HG02870 (cell line): ENCODE results near the gene KRT73.
"Not testable (repeated sequence)": the region's sequence is repeated elsewhere in the genome, so short reads cannot be mapped to it uniquely, and the experiment has no call there.

ENCODE experiments used
- ATAC-seq: cut with Tn5 transposase; IDR thresholded peaks from one replicate; pipeline ENCODE4 v1.9.1; 2021; ENCODE audit warnings: mild to moderate bottlenecking, moderate library complexity; ENCODE audit not compliant: unreplicated experiment

KRT73 gene

DNA sequence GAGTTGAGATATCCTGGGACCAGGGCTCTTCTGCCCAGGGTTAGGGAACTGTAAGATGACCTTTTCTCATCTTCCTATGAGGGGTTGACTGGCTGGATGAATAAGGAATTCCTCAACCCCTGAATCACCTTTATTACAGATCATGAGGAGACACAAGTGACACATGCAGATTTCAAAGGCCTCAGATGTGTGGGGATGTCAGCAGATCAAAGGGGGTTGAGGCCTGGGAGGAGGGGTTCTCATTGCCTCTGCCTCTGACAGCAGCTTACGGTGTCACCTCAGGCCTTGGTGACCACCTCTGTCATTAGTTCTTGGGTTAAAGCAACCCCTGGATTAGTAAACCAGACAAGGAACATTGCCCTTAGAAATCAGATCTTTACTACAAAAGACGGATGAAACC, 15.0 kb downstream of the KRT73 start:
- ATAC-seq = no peak

DNA sequence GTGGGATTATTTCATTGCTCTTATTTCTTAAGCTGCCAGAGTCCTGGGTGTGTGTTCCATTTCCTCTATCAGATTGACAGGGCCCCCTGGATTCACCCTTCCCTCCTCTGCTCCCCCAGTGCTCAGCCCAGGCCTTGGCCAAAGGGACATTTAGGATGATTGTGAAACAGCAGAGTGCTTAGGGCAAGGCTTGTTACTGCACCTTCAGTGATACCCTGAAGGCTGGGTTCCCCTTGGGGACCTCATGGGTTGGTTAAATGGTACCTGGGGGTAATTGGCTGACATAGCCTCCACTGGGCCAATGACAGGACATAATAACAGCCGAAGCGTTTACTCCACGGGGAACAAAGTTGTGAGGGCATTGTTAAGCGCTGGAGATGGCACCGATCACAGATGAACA, 15.8 kb downstream of the KRT73 start:
- no peak for ATAC-seq

DNA sequence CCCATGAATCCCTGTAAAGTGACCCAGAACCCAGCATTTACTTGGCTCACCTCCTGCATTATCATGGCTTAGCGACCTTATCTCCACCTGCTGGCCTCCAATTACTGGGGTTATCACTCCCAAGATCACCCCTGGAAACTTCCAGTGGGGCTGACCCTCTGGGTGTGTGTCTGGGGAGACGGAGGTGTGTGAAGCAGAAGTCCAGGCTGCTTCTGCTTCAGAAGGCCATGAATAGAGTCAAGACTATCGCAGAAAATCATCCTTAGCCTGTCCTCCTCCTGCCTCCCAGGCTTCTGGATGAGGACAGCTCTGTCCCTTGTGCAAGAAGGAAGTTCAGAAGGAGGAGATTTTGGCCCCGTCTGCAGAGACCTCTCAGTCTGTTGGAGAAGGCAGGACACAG, 16.7 kb downstream of the KRT73 start:
- no peak for ATAC-seq

DNA sequence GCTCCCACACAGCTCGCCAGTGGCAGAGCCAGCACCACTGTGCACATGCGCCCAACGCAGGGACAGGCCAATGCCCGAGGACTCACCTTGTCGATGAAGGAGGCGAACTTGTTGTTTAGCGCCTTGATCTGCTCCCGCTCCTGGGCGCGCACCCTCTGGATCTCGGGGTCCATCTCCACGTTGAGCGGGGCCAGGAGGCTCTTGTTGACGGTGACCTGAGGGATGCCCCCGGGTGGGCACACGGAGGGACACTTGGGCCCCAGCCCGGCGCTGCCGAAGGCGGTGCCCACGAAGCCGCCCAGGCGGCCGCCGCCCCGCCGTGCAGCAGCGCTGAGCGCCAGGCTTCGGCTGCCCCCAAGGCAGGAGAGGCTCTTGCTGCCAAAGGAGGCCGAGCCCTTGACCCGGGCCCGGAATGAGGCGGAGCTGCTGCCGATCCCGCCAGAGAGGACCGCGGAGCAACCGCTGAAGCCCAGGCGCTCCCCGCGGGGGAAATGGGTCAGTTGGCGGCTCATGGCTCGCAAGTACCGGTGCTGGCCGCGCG, 17.3 kb downstream of the KRT73 start, which contains the start of gene KRT72:
KRT72 (minus strand) TSS at position 523 of the 541 bp plus-strand sequence; CDS start at position 512, 11 bp downstream.
- no peak for ATAC-seq

DNA sequence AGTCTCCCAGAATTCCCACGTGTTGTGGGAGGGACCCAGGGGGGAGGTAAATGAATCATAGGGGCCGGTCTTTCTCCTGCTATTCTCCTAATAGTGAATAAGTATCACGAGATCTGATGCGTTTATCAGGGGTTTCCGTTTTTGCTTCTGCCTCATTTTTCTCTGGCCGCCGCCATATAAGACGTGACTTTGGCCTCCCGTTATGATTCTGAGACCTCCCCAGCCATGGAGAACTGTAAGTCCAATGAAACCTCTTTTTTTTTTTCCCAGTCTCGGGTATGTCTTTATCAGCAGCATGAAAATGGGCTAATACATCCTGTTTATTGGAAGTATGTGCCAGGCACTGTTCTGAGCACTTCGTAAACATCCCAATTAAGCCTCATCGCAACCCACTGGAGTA, 17.9 kb downstream of the KRT73 start:
- ATAC-seq = no peak

DNA sequence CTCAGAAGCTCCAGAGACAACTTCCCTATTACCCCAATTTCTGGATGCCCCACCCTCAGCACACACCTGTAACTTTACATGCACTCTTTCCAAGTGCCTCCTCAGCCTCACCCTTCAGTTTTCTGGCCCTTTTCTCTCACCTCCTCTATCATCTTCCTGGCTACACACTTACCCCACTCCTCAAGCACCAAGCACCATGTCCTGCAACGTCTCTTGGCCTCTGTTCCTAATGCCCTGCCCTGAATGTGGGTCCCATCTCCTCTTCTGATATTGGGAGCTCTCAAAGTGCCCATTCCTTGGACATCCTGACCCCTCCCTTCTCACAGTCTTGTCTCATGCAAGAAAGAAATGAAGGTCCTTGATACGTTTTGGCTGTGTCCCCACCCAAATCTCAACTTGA, 18.3 kb downstream of the KRT73 start:
- ATAC-seq = no peak

DNA sequence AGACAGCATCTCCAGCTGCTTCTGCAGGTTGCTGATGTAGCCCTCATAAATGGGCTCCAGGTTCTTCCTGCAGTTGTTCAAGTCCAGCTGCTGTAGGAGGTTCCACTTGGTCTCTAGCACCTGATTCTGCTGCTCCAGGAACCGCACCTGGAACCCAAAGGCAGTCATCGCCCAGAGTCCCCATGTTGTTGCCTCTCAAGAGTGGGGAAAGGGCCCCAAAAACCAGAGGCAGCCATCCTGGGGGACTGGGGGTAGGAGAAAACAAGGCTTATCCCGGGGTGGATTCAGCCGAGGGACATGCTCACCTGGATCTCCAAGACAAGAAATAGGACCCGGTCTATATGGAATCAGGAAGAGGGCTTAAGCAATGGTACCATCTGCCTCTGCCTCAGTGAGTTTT, 19.4 kb downstream of the KRT73 start:
- no peak for ATAC-seq

DNA sequence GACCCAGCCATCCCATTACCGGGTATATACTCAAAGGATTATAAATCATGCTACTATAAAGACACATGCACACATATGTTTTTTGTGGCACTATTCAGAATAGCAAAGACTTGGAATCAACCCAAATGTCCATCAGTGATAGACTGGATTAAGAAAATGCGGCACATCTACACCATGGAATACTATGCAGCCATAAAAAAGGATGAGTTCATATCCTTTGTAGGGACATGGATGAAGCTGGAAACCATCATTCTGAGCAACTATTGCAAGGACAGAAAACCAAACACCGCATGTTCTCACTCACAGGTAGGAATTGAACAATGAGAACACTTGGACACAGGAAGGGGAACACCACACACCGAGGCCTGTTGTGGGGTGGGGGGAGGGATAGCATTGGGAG, 24.1 kb downstream of the KRT73 start:
- ATAC-seq = not testable (repeated sequence)

DNA sequence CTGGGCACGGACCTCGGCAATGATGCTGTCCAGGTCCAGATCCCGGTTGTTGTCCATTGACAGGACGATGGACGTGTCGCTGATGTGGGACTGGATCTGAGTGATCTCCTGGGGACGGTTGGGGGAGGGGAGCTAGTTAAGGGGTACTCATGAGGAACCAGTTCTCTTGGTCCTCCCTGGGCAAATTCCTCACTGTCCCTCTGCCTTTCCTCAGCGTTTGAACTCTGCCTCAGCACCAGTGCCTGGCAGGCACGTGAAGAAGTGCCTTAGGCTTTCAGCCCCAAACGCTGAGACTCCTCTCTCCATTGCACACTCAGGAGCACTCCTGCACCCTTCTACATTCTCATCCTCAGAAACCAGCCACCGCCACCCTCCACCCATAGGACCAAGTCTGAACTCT, 26.8 kb downstream of the KRT73 start:
- no peak for ATAC-seq

DNA sequence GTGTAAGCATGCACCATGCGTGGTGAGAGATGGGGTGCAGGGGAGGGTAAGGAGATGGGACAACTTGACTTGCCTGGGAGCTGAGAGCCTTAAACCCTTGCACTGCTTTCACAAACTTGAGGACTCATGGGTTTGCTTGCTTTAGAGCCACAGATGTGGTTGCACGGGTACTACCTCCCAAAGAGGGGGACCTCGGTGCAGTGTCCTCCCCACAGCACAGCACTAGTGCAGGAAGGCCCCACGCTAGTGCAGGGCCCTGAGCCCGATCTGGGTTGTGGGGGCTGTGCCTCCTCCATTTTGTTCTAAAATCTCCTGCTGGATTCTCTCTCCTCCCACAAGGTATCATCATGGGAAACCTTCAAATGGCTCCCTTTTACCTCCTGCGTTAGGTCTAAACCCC, 28.3 kb downstream of the KRT73 start:
- no peak for ATAC-seq

DNA sequence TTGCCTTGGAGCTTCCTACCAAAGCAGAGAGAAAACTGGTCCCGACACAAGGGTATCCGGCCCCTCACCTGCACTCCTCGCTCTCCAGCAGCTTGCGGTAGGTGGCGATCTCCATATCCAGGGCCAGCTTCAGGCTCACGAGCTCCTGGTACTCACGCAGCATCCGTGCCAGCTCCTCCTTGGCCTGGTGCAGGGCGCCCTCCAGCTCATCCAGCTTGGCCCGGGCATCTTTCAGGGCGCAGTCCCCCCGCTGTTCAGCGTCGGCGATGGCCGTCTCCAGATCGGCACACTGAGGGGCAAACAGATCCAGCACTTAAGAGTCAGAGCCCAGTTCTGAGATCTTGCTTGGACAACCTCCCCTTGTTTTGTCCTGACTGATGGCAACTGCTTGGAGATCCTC, 30.8 kb downstream of the KRT73 start:
- no peak for ATAC-seq

DNA sequence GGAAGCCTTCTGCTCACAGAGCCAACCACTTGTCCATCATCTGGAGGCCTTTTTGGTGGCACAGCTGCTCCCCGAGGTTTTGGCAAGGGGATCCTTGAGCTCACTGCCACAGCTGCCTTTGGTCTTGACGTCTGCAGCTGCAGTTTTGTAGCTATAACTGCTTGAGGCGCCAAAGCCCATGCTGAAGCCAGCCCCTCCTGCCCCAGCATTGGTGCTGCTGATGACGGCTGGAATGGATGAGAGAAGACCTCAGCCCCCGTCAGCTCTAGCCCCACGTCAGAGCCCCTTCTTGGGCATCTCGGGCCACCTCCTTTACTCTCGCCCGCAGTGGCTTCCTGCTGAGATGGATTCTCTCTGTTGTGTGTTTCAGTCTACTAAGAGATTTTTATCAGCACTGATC, 32.4 kb downstream of the KRT73 start:
- ATAC-seq = no peak

DNA sequence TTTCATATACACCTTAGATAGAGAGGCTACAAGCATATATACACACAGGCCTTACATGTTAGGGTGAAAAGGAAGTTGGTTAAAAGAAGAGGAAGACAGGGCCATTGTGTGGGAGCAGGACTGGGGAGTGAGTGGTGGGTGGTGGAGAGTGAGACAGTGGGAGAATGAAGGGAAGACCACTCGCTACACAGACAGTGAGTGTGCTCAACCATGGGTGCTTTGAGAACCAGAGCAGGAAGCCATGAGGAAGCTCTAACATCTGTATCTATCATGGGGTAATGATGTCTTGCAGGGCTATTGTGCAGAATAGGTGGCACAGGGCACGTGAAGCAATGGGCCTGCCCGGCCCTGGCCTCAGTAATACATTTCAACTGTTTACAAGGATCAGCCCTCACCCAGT, 33.3 kb downstream of the KRT73 start:
- no peak for ATAC-seq

DNA sequence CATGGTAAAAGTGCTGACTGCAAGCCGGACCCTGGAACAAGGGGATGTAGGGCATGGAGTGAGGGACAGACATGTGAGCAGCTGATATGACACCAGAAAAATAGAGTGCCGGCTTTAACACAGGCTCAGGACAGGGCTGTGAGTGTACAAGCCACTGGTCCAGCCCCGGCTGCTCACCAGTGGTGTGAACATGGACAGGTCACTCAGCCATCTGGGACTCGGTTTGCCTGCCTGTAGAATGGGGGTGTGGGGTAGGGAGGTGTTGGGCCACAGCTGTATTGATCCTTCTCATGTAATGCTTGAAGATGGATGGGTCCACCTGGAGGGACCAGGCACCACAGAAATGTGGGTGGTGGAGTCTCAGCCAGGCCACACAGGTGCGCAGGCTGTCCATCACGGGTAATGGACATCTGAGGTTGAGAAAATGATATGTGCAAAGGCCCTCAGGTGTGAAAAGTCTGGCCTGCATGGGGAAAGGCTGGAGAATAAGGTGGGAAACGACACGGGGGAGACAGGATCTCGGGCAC, 34.1 kb downstream of the KRT73 start:
- ATAC-seq = no peak

DNA sequence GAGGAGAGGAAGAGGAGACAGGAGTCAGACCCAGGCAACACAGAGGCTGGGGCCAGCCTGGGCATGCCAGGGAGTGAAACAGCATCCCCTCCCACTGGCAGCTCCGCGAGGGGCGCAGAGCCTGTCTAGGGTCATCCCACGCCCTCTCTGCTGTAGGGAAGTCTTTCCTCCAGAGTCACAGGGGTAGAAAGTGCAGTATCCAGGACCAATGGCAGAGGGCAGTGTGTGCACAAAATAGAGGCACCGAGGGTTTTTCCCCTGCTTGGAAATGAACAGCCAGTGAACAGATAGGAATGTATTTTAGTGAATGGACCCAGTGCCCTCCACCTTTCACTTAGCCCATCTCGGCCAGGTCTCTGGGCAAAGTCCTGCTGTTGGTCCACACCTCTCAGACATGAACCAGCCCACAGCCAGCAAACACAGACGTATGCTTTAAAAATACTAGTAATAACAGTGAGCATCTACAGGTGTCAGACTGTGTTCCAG, 35.3 kb downstream of the KRT73 start:
- ATAC-seq = no peak

DNA sequence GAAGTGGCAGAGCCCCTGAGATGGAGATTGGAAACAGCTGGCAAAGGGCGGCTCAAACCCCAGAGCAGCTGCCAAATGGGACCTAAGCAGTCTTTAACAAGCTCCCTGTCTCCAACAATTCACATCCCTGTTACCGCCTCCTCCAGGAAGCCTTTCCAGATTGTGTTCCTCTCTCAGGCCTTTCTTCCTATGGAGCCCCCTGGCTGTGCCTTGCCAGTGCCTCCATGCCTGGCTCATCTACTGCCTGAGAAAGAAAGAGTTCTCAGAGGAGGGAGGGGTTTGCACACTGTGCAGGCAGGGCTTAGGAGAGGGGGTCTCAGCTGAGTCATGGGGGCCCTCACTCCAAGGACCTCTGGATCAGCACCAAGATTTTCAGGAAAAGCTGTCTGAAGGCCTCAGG, 35.9 kb downstream of the KRT73 start:
- no peak for ATAC-seq

DNA sequence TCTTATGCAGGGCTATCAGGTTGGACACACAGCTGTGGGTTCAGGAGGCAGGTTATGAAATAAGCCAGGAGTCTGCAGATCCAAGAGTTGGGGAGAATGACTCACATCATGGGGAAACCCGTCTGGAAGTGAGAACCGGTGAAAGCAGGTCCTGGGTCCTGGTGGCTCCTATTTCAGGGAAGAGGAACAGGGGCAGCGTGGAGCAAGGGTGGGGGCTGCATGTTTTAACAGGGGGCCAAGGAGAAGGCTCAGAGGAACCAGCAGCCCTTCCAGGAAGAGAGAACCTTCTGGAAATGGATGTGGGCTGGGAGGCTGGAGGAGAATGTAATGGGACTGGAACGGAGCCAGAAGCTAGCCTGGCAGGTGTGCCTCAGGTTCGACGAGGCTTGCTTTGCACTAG, 36.9 kb downstream of the KRT73 start:
- no peak for ATAC-seq

DNA sequence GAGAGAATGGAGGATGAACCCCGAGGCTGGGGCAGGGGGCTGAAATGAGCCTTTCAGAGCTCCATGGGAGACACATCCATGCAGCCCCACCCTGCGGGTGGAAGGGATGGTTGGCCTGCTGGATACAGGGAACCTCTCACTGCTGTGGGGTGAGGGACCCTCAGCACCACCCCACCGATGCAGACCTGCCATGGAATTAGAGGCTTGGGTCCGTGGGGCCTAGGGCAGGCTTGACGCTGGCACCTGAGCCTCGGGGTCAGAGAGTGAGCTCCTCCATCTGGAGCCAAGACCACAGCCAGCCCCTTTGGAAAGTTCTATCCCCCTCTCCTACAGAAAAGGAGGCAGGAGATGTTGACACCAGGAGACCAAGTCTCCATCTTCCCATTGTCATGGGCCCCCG, 37.3 kb downstream of the KRT73 start:
- ATAC-seq = no peak

DNA sequence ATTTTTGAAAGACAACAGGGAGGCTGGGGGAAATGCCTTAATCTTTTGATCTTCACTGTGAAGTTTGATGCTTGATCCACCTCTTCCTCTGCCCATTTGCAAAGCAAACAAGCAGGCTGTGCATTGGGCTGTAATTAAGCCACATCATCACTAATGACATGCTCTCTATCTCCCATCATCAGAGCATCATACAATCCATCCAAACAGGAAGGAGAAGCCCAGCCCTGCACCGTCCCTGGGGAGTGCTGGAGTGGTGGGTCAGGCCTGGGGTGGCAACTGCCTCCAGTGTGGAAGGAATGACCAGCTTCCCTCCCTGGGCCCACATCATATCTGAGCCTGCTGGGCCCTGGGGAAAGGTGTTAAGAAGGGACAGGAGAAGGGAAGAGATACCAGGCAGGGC, 37.9 kb downstream of the KRT73 start:
- no peak for ATAC-seq

DNA sequence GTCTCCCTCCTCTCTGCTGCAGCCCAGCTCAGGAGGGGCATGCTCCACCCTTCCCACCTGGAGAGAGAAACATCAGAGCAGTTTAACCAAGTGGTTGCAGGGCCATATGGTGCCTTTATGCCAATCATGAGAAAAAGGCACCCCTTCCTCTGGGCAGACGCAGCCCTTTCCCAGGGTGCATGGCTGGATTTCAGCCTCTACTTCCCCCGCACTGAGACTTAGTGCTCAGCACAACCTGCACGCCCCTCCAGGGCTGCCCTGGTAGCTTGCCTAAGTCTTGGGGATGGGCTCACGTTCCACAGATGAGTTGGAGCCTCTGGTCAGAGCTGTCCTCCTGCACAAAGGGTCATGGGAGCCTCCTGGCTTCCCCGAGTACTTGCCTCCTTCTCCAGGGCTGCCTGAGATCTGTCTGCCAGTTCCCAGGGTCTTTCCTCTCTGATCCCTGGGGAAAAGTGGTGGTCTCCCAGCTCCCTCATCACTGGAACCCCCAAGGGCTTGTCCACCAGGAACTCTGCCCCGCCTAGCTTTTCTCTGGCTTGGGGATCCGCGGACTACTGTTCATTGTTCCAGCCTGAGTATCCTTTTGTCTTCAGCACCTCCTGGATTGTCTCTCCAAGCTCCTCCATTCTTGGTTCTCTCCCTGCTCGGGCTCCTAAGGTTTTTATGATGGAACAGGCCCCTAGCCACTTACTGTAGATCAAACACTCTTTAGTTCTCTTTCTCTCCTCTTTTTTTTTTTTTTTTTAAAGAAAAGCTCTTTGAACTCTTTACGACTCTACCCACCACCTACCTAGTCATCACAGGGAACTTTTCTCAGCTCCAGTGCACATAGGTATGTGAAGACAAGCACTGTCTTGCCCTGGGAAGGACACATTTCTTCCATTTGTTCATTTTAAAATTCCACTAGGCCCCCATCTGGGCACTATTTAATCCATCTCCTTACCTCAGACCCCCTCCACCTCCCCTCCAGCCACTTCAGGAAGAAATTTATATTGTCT, 38.6 kb downstream of the KRT73 start:
- no peak for ATAC-seq

DNA sequence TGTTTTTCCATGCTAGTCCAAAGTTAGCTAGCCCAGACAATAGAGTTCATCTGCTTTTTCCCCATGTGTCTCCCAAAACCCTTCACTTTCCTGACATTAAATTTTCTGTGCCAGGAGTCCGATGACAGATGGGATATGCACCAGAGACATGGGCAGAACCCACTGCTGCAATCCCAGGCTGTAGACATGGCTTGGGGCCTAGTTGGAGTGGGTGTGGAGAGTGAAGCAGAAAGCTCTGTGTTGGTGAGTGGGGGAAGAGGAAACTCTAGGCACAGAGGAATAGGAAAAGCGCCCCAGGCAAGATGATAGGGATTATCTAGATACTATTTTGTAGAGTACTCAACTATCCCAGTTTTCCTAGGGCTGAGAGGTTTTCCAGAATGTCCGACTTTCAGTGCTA, 39.9 kb downstream of the KRT73 start:
- no peak for ATAC-seq

DNA sequence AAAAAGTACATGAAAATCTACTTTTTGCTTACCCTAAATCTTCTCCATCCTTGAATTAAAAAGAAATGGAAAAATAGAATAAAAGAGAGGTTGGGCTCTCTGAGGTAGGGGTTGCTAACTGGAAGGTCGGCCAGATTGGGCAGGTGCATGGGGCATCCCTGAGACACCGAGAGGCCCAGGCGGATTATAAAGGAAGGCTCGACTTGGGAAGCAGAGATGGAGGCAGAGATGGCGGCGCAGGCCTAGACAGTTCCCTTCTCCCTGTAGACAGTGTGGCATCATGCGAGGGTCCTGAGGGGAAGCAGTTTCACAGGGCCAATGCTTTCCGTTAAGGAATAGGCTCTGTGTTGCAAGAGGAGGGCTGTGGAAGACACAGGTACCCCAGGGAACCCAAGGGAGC, 41.0 kb downstream of the KRT73 start:
- ATAC-seq = no peak
